Stimulated activated naive CD4-positive, alpha-beta T cell (primary cell): ENCODE measurements around the gene GLTP.
A peak's percentile ranks its signal among the peaks of the same experiment; 100 is the strongest.
"Not testable (repeated sequence)": the region's sequence is repeated elsewhere in the genome, so short reads cannot be mapped to it uniquely, and the experiment has no call there.

Experiments used
- DNase-seq, 6 experiments: peaks; one replicate each; lab custom pipeline; 2025; lab: John Stamatoyannopoulos, UW

Gene GLTP, protein sequence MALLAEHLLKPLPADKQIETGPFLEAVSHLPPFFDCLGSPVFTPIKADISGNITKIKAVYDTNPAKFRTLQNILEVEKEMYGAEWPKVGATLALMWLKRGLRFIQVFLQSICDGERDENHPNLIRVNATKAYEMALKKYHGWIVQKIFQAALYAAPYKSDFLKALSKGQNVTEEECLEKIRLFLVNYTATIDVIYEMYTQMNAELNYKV

DNA sequence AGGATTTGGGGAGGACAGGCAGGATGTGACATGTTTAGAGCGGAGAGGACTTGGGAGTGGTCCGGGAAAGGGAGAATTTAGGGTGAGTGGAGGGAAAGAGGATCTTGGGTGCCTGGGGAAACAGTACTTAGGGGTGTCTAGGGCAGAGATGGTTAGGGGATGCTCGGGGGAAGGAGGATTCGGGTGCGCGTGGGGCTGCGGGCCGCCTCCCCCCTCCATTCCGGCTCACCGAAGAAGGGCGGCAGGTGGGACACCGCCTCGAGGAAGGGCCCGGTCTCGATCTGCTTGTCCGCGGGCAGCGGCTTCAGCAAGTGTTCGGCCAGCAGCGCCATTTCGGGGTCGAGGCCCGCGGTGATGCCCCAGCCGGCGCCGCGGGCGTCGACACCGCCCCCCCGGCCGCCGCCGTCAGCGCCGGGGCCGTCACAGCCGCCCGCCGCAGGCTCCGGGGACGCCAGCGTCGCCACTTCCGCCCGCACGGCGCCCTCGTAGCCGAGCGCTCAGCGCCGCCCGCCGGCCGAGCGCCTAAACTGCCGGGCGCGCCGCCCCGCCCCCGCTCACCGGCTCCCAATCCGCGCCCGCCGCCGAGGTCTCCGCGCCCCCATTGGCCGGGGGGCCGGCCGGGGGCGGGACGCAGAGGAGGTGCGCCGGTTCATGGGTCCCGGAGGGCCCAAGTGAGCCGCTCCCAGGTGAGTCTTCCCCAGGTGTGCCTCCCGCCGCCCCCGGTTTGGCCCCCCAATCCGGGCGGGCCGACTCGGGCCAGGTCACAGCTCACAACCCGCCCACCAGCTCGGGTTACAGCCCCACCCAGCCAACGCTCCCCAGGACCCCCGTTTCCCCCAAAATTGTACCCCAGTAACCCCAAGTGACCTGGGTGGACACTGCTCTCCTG is at the start of gene GLTP:
TSS of gene GLTP (minus strand) at position 499 of the 889 bp plus-strand sequence. CDS start at position 332, 167 bp downstream.
- peak; percentile 81 to 94 (median 86) for DNase-seq

DNA sequence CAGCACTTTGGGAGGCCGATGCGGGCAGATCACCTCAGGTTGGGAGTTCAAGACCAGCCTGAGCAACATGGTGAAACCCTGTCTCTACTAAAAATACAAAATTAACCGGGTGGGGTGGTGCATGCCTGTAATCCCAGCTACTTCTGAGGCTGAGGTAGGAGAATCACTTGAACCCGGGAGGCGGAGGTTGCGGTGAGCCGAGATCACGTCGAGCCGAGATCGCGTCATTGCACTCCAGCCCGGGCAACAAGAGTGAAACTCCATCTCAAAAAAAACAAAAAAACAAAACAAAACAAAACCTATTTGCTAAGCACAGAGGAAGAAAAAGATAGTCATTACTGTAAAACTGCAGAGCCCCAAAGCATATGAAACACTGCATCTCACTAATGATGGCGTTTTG is 49.0 kb upstream of the GLTP start:
- DNase-seq, result not testable (repeated sequence)

DNA sequence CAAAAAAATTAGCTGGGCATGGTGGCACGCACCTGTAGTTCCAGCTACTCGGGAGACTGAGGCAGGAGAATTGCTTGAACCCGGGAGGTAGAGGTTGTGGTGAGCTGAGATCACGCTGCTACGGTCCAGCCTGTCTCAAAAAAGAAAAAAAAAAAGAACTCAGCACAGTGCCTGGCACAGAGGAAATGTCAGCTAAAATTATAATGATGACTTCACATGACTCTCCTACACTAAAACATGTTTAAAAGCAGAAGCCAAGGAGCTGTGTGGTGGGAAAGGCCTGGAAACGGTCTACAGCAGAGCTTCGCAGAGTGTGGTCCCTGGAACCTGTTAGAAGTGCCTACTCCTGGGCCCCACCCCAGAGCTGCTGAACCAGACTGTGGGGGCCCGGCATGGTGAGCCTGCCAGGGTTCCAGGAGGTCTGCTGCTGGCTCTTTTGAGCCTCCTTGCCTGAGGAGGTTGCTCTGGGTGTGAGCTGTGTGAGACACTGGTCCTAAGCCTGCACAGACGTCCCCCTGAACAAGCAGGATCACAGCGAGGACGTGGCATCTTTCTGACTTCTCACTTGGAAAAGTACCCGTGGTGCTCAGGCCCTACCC is 47.8 kb upstream of the GLTP start:
- DNase-seq, result no peak

DNA sequence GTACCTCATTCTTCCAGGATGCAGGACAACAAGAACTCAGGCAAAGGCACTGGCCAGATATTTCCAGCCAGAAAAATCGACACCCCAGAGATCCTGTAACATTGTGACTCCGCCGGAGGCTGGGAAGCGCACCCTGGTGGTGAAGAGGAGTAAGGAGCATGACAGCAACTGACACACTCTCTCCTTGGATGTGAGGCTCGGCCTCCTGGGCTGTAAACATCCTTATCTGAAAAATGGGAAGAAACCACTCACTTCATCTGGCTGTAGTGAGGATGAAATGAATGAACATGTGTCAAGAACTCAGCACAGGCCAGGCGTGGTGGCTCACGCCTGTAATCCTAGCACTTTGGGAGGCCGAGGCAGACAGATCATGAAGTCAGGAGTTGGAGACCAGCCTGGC is 47.3 kb upstream of the GLTP start:
- DNase-seq, result peak in 4 of 6 experiments; percentile 8 to 40 (median 18)

DNA sequence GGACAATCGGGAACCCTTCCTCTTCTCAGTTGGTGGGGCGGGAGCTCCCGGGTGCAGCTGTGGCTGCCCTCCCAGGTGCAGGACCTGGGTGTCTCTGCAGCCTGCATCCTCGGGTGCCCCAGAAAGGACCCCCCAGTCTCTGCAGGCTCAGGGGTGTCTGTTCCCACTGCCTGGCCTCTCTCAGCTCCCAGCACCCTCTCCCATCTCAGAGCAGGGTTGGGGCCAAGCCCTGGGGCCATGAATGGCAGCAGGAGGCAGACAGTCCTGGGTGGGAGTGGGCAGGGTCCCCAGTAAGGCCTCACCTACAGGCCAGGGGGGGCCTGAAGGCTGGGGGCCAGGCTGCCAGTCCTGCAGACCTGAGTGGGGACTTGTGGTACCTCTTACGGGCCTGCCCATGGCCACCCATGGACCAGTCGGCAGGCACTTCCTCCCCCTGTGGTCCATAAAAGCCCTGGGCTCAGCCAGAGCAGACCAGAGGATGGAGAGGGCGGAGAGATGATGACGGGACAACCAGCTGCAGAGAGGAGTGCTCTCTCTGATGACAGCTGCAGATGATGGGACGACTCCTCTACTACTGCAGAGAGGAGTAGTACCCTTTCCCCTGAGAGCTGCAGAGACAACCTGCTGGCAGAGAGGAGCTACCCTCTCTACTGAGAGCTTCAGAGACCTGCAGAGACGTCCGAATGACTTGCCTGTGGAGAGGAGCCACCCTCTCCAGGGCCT is 46.3 kb upstream of the GLTP start:
- no peak for DNase-seq

DNA sequence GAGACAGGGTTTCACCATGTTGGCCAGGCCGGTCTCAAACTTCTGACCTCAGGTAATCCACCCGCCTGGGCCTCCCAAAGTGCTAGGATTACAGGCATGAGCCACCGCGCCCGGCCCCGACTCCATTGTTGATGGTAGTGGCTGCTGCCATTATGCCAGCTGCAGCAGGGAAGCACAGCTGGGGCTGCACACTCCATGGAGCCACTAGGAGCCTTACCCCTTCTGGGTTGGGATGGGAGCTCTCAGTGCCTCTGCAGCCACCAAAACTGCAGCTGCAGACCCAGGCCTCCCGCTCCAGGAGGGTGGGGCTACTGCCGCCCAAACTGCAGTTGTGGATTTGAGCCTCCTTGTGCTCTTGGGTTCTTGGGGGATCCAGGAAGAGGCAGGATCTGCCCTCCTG is 45.7 kb upstream of the GLTP start:
- DNase-seq, result no peak

DNA sequence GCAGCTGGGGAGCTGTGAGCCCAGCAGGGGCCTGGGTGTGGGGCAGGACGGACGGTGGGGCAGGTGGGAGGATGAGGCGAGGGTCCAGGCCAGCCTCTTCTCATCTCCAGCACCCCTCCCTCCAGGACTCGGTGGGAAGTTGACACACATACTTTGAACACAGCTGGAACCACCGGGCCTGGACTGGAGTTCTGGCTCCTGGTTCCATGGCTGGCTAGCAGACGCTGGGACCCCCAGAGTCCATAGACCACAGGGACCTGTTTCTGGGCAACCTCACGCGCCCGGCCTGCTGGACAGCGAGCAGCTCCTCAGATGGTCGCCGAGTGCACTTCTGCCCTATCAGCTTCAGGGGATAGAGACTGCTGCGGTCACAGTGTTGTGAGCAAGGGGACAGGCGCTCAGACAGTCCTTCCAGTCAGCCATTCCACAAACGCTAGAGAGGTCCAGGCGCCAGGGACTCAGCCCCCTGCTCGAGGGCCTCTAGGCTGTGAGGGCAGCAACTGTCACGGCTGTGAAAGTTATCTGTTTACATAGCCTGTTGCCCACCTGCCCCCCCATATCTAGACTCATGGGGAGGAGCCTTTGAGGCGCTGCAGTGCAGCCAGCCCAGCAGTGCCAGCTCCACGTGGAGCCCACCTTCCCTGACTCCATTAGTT is 45.0 kb upstream of the GLTP start:
- DNase-seq, result no peak

DNA sequence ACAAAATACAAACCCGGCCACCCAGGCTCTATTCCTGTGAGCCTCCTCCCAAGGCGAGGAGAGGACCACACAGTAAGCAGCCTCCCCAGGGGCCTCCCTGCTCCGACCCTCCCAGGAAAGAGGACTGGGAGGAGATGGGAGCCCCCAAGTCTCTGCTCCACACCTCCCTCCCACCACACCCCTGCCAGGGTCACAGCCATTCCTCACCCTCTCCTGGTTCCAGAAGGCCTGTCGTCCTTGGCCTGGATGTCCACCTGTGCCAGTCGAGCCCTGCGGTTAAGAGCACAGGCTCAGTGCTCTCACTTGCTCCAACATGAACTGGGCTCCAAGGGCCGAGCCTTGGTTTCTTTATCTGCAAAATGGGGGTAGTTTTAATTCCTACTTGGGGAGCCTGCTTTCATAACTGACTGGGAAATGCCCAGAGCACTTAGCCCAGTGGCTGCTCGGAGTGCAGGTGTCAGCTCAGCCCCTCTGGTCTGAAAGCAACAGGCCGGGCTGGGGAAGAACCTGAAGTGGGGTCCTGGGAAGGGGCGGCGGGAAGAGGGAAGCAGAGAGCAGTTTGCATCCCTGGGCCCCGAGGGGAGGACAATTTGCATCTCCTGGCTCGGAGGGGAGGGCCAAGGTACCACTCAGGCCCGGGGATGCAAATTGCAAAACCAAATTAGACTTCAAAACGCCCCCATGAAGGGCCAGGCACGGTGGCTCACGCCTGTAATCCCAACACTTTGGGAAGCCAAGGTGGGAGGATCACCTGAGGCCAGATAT is 43.3 kb upstream of the GLTP start:
- no peak for DNase-seq

DNA sequence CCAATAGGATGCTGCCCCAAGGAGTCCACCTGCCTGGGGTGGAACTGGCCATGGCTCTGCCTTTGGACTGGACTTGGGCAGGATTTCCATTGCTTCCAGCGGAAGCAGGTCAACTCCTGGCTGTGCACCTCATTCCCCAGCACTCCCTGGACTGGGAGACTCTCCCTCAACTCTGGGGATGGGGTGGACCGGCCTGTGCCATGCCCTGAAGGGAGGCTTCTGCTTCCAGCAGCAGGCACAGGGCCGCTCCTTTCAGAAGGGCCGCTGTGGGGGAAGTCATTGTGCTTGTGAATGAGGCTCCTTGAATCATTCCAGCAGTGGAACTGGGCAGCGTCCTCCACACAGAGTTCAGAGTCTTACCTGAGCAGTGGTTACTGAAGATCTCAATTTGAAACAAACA is 42.7 kb upstream of the GLTP start:
- DNase-seq, result no peak

DNA sequence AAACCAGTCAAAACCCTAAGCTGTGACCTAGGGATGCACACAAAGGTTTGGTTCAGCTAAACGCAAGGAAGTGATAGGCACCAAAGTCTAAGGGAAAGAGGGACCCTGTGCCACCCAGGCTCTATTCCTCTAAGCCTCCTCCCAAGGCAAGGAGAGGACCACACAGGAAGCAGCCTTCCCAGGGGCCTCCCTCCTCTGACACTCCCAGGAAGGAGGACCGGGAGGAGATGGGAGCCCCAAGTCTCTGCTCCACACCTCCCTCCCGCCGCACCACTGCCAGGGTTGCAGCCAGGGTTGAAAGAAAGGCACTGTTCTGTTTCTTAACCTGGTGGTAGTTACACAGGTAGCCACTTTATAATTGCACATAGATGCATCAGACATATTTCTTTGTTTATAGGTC is 41.6 kb upstream of the GLTP start:
- DNase-seq, result no peak

DNA sequence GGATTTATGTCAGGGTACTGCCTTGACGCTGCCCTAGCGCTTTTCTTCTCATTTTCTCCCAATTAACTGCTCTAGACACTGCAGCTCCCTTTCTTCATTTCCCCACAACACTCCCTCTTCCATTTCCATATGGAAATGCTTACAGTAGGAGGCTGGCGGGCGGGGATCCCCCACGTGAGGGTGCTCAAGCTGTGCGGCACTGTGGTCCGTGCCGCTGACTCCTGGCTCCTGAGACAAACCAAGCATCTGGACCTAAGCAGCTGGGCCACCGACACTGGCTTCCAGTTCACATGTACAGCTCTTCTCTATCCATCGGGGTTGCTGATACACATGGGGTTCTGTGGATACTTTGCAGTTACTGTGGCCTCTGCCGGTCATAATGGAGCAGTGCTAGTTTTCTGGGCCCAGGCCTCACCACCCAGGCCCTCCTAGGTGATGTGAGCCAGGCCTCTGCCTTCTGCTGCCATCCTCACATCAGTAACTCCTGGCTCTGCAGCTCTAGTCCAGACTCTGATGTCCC is 40.0 kb upstream of the GLTP start:
- no peak for DNase-seq

DNA sequence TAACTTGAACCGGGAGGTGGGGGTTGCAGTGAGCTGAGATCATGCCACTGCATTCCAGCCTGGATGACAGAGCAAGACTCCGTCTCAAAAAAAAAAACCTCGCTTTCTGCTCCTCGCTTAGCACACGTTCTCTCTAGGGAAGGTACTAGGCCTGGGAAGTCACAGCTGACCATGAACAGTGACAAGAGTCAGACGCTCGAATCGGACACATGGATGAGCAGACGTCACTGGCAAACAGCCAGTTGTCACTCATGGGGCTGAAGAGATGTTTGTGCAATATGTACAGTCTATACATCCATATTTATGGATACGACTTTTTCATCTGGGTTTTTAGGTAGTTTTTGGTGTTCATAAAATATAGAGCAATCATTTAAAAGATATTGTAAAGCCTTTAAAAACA is 39.1 kb upstream of the GLTP start:
- no peak for DNase-seq

DNA sequence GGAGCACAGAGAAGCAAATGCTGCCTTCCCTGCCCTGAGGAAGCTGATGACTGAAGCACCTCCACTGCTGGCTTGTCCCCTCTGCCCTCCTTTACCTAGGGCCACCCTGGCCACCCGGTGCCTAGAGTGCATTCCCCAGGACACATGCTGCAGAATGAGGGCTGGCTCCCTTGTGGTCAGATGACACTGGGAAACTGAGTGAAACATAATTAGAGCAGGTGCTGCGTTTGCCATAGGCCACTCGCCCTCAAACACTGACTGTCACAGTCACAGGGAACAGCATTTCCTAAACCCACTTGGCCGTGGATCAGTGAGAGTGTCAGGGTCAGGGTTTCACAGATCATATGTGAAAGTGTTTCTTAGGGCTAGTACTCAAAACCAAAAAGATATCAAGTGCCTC is 35.7 kb upstream of the GLTP start:
- DNase-seq, result no peak

DNA sequence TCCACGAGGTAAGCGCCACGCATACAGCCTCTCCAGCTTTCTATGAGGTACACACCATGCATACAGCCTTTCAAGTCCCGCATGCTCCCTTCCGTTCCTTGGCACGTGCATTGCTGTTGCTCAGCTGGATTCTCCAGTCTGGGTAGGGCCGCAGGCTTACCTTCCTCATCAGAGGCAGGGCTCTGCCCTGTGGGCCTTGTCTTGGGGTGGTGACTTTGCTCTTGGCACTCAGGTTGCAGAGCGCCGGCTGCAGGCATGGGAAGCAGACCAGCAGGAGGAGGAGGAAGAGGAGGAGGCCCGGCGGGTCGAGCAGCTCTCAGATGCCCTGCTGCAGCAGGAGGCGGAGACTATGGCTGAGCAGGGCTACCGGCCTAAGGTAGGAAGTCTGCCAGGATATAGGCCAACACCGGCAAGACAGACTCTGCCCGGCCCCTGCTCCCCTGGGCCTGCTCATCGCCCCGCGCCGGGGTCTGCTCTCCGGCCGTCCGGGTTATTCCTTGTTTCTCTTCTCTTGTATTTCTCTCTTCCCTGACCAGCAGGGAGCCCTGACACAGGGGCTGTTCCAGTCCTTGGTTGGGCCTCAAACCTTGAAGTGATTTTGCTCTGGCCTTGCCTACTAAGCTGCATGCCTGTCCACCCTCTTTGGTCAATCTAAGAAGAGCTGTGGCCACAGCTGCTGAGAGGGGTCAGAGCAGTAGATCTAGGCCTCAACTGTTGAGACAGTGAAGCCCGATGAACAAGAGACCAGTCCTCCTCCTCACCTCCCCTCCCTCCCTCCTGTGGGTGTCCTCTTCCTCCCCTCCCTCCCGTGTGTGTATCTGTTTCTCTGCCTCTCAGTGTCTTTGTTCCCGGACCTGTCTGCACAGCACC is 35.1 kb upstream of the GLTP start:
- no peak for DNase-seq

DNA sequence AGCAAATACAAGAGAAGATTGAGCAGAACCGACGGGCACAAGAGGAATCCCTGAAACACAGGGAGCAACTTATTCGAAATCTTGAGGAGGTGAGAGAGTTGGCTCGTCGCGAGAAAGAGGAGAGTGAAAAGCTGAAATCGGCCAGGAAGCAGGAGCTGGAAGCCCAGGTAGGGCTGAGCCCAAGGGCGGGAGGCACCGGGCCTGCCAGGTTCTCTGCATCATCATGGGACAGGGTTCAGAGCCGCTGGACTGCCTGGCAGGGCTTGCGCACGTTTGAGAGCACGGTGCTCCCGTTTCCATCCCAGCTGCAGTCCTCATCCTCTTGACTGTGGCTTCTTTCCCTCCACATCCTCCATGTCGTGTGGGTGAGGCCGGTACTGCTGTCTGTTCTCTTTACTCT is 34.1 kb upstream of the GLTP start:
- DNase-seq, result no peak

DNA sequence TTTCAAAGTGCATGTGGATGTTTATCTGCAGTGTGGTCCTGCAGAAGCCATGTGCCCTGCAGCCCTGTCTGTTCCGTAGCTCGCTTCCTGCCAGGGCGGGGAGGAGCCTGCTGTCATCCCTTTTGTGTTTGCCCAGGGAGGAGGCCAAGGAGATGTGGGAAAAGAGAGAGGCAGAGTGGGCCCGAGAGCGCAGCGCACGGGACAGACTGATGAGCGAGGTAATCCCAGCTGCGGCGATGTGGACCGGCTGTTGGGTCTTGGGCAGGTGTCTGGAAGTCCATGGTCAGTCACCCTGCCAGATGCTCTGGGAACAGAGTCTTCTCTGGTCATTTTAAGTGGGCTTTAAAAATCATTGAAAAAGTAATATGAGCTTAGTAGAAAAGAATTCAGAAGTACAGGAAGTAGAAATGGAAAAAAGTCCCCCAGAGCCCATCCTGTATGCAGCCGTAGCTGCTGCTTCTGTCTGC is 32.5 kb upstream of the GLTP start:
- no peak for DNase-seq

DNA sequence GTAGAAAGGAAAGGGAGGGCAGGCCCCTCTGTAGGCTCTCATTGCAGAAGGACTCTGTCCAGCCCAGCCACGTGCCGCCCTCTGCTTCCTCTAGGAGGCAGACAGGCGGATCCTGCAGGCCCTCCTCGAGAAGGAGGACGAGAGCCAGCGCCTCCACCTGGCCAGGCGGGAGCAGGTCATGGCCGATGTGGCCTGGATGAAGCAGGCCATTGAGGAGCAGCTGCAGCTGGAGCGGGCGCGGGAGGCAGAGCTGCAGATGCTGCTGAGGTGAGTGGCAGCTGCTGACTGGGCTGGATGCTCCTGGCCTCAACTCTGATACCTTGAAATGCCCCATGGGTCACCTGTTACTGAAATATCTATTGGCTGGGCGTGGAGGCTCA is 30.6 kb upstream of the GLTP start:
- no peak for DNase-seq

DNA sequence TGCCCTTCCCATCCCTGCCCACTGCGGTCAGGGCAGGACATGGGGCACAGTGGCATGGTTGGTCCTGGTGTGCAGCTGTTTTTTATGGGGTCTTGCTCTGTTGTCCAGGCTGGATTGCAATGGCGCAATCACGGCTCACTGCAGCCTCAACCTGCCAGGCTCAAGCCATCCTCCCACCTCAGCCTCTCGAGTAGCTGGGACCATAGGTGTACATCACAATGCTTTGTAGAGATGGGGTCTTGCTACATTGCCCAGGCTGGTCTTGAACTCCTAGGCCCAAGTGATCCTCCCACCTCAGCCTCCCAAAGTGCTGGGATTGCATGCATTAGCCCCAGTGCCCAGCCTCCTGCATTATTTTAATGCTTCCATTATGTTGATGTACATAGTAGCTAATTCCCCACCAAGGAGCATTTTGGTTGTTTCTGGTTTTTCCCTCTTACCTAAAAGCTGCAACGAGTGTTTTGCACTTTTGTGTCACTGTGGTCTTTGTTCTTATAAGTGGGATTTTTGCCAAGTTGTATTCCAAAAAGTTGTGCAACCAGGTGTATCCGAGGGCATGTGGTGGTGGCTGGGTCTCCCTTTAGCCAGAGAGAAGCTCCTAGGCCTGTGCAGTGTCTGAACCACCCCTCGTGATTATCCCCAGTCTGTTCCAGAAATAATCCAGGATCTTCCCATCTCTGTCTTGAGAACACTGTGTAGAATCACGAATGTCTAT is 30.1 kb upstream of the GLTP start:
- DNase-seq, result no peak

DNA sequence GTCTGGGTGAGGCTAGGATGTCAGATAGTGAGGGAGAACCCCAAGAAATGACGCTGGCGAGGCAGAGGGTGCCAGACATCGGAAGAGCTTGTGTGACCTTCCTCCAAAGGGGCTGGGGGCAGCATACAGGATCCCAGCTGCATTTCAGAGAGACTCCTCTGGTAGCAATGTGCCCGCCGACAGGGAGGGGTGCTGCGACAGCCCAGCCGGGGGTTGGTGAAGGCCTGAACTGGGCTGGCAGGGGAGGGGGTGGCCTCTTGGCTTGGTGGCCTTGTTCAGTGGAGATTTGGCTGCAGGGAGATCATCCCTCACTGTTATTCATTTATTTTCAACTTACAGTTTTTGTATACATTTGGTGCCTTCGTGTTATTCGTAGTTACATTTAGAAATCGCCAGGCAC is 25.0 kb upstream of the GLTP start:
- DNase-seq, result no peak
